Activated T-cell treated with anti-CD3 and anti-CD28 coated beads for 48 hours (primary cell): ENCODE results near the gene ADAMTSL1.

ENCODE experiments used
- DNase-seq: peaks from one replicate; pipeline ENCODE4 v3.0.0-alpha.2; 2020; ENCODE audit warnings: low read depth

Gene ADAMTSL1

GRCh38 chr9:18467696-18468095 lies 6.3 kb upstream of the ADAMTSL1 start:
- no peak for DNase-seq

GRCh38 chr9:18472435-18472834 lies 1.5 kb upstream of the ADAMTSL1 start:
- no peak for DNase-seq

- no peak for DNase-seq
These were observed 1.1 kb upstream of the ADAMTSL1 start for GRCh38 chr9:18472841-18473251.

GRCh38 chr9:18474783-18475182 lies 830 bp downstream of the ADAMTSL1 start:
- DNase-seq = no peak

GRCh38 chr9:18477121-18477660 lies 3.2 kb downstream of the ADAMTSL1 start:
- no peak for DNase-seq

- no peak for DNase-seq
These were observed 3.8 kb downstream of the ADAMTSL1 start for GRCh38 chr9:18477719-18478118.

GRCh38 chr9:18478501-18479361 lies 4.8 kb downstream of the ADAMTSL1 start:
- no peak for DNase-seq

- DNase-seq = no peak
These were observed 5.5 kb downstream of the ADAMTSL1 start for GRCh38 chr9:18479405-18479804.

- DNase-seq = no peak
These were observed 6.7 kb downstream of the ADAMTSL1 start for GRCh38 chr9:18480662-18481093.

- DNase-seq = no peak
These were observed 8.4 kb downstream of the ADAMTSL1 start for GRCh38 chr9:18482371-18482770.

- DNase-seq = no peak
These were observed 11.8 kb downstream of the ADAMTSL1 start for GRCh38 chr9:18485714-18486113.

- no peak for DNase-seq
These were observed 13.7 kb downstream of the ADAMTSL1 start for GRCh38 chr9:18487611-18488010.

GRCh38 chr9:18488886-18489285 lies 14.9 kb downstream of the ADAMTSL1 start:
- DNase-seq = no peak

GRCh38 chr9:18489861-18490260 lies 15.9 kb downstream of the ADAMTSL1 start:
- no peak for DNase-seq

- DNase-seq = no peak
These were observed 16.9 kb downstream of the ADAMTSL1 start for GRCh38 chr9:18490641-18491370.

- DNase-seq = no peak
These were observed 18.7 kb downstream of the ADAMTSL1 start for GRCh38 chr9:18492612-18493011.

GRCh38 chr9:18493451-18493993 lies 19.6 kb downstream of the ADAMTSL1 start:
- DNase-seq = no peak

- DNase-seq = no peak
These were observed 21.1 kb downstream of the ADAMTSL1 start for GRCh38 chr9:18495065-18495464.

- no peak for DNase-seq
These were observed 22.5 kb downstream of the ADAMTSL1 start for GRCh38 chr9:18496256-18497000.

GRCh38 chr9:18499062-18499461 lies 25.1 kb downstream of the ADAMTSL1 start:
- no peak for DNase-seq

- no peak for DNase-seq
These were observed 26.0 kb downstream of the ADAMTSL1 start for GRCh38 chr9:18499980-18500379.

- no peak for DNase-seq
These were observed 26.5 kb downstream of the ADAMTSL1 start for GRCh38 chr9:18500451-18500850.
